ENCODE results near the gene KCNG2.

KCNG2 gene

GRCh38 chr18:79924814-79925731 is 127.3 kb downstream of the KCNG2 start:
- DNase-seq (ENCODE audit: low spot score), result no peak

- no peak for DNase-seq (ENCODE audit: low spot score)
These were observed 128.6 kb downstream of the KCNG2 start for GRCh38 chr18:79926306-79926705.

- DNase-seq (ENCODE audit: low spot score), result no peak
These were observed 129.2 kb downstream of the KCNG2 start for GRCh38 chr18:79926715-79927606.

GRCh38 chr18:79927607-79928562 is 130.1 kb downstream of the KCNG2 start:
- no peak for DNase-seq (ENCODE audit: low spot score)

GRCh38 chr18:79928563-79928960 is 130.8 kb downstream of the KCNG2 start:
- no peak for DNase-seq (ENCODE audit: low spot score)

GRCh38 chr18:79930020-79930642 is 132.4 kb downstream of the KCNG2 start:
- no peak for DNase-seq (ENCODE audit: low spot score)

- no peak for DNase-seq (ENCODE audit: low spot score)
These were observed 133.7 kb downstream of the KCNG2 start for GRCh38 chr18:79931475-79931874.

- DNase-seq (ENCODE audit: low spot score), result no peak
These were observed 135.2 kb downstream of the KCNG2 start for GRCh38 chr18:79932907-79933306.

GRCh38 chr18:79933765-79934164 is 136.0 kb downstream of the KCNG2 start:
- DNase-seq (ENCODE audit: low spot score), result peak; percentile 3

GRCh38 chr18:79934311-79935097 is 136.8 kb downstream of the KCNG2 start:
- no peak for DNase-seq (ENCODE audit: low spot score)

GRCh38 chr18:79935098-79935480 is 137.4 kb downstream of the KCNG2 start:
- DNase-seq (ENCODE audit: low spot score), result no peak

GRCh38 chr18:79935499-79935898 is 137.8 kb downstream of the KCNG2 start:
- DNase-seq (ENCODE audit: low spot score), result no peak

- DNase-seq (ENCODE audit: low spot score), result no peak
These were observed 138.2 kb downstream of the KCNG2 start for GRCh38 chr18:79935925-79936324.

- DNase-seq (ENCODE audit: low spot score), result no peak
These were observed 138.9 kb downstream of the KCNG2 start for GRCh38 chr18:79936641-79937040.

GRCh38 chr18:79937103-79937860 is 139.5 kb downstream of the KCNG2 start:
- no peak for DNase-seq (ENCODE audit: low spot score)

GRCh38 chr18:79938196-79938595 is 140.5 kb downstream of the KCNG2 start:
- no peak for DNase-seq (ENCODE audit: low spot score)

GRCh38 chr18:79939096-79939495 is 141.4 kb downstream of the KCNG2 start:
- DNase-seq (ENCODE audit: low spot score), result no peak

- DNase-seq (ENCODE audit: low spot score), result no peak
These were observed 142.5 kb downstream of the KCNG2 start for GRCh38 chr18:79940126-79940813.
